CD4-positive, alpha-beta T cell treated with Interferon alpha-2 for 1 hour (primary cell): ENCODE data around the gene CBFB.
A peak's percentile ranks its signal among the peaks of the same experiment; 100 is the strongest.
"Not testable (repeated sequence)": the region's sequence is repeated elsewhere in the genome, so short reads cannot be mapped to it uniquely, and the experiment has no call there.

Experiments
- DNase-seq, 2 donors: peaks; one replicate each; pipeline ENCODE4 v3.0.0-alpha.2; 2020 to 2022

Gene CBFB

GRCh38 chr16:67016681-67017420 lies 12.1 kb upstream of the CBFB start:
- DNase-seq = no peak

- no peak for DNase-seq
Measured at GRCh38 chr16:67017421-67017750, 11.6 kb upstream of the CBFB start.

GRCh38 chr16:67017810-67018488 lies 11.0 kb upstream of the CBFB start:
- peak; percentile 84 to 92 for DNase-seq

- DNase-seq = no peak
Measured at GRCh38 chr16:67019171-67019570, 9.8 kb upstream of the CBFB start.

GRCh38 chr16:67021321-67021720 lies 7.6 kb upstream of the CBFB start:
- no peak for DNase-seq

GRCh38 chr16:67022531-67023214 lies 6.3 kb upstream of the CBFB start:
- no peak for DNase-seq

GRCh38 chr16:67023689-67024088 lies 5.3 kb upstream of the CBFB start:
- no peak for DNase-seq

- DNase-seq = no peak
Measured at GRCh38 chr16:67024384-67025209, 4.4 kb upstream of the CBFB start.

GRCh38 chr16:67025210-67025550 lies 3.8 kb upstream of the CBFB start:
- DNase-seq = no peak

- DNase-seq = no peak
Measured at GRCh38 chr16:67026570-67026969, 2.4 kb upstream of the CBFB start.

GRCh38 chr16:67027046-67027445 lies 1.9 kb upstream of the CBFB start:
- no peak for DNase-seq

- DNase-seq = no peak
Measured at GRCh38 chr16:67028167-67028695, 718 bp upstream of the CBFB start.

GRCh38 chr16:67029254-67030096 lies 526 bp downstream of the CBFB start:
- peak; percentile 46 to 59 for DNase-seq

GRCh38 chr16:67030221-67030962 lies 1.4 kb downstream of the CBFB start:
- DNase-seq = no peak

GRCh38 chr16:67034487-67034886 lies 5.5 kb downstream of the CBFB start:
- no peak for DNase-seq

GRCh38 chr16:67035364-67035763 lies 6.4 kb downstream of the CBFB start:
- DNase-seq = no peak

GRCh38 chr16:67036323-67036741 lies 7.4 kb downstream of the CBFB start:
- no peak for DNase-seq

GRCh38 chr16:67039260-67040020 lies 10.5 kb downstream of the CBFB start:
- no peak for DNase-seq

GRCh38 chr16:67040166-67040565 lies 11.2 kb downstream of the CBFB start:
- no peak for DNase-seq

- DNase-seq = no peak
Measured at GRCh38 chr16:67040906-67041305, 12.0 kb downstream of the CBFB start.

GRCh38 chr16:67041520-67041919 lies 12.6 kb downstream of the CBFB start:
- DNase-seq = not testable (repeated sequence)
